ENCODE measurements around the gene CCL5. TPM values are rescaled to one million over a fixed set of nuclear protein-coding genes. Genes with fewer than 3 reads are reported as not detected.

The CCL5 gene
- total RNA-seq, 1 experiment from 2014 or later, result 0.17 TPM

- POLR2A ChIA-PET, result no interaction called here
- Mint-ChIP-seq H3K9me3 (peaks cover 63% of the 10 kb centered on the region), H3K4me3 (no peak overlapping the region), H3K27ac (no peak overlapping the region), H3K27me3 (ENCODE audit: low read depth) (peaks cover 14% of the 10 kb centered on the region), H3K36me3 (peaks cover 15% of the 10 kb centered on the region), H3K4me1 (no peaks in the 10 kb centered on the region)
- ATAC-seq (no peak), DNase-seq (ENCODE audit: low spot score) (no peak)
- CTCF ChIA-PET, result no interaction called here
- TF ChIP-seq JAZF1 (CRISPR knock-in tag; IDR thresholded peaks at IDR 0.05) (no peak), MAX (CRISPR knock-in tag; IDR thresholded peaks at IDR 0.05) (no peak), RORB (CRISPR knock-in tag; IDR thresholded peaks at IDR 0.05) (no peak), E2F5 (CRISPR knock-in tag; IDR thresholded peaks at IDR 0.05) (no peak), ZBTB21 (CRISPR knock-in tag; IDR thresholded peaks at IDR 0.05; ENCODE audit: borderline replicate concordance) (no peak), HMGXB4 (CRISPR knock-in tag; IDR thresholded peaks at IDR 0.05) (no peak), ZNF121 (CRISPR knock-in tag; IDR thresholded peaks at IDR 0.05) (no peak), NFATC4 (CRISPR knock-in tag; IDR thresholded peaks at IDR 0.05) (no peak), ZNF138 (CRISPR knock-in tag; conservative IDR thresholded peaks at IDR 0.05) (no peak)
- TF ChIP-seq, protein P1, sequence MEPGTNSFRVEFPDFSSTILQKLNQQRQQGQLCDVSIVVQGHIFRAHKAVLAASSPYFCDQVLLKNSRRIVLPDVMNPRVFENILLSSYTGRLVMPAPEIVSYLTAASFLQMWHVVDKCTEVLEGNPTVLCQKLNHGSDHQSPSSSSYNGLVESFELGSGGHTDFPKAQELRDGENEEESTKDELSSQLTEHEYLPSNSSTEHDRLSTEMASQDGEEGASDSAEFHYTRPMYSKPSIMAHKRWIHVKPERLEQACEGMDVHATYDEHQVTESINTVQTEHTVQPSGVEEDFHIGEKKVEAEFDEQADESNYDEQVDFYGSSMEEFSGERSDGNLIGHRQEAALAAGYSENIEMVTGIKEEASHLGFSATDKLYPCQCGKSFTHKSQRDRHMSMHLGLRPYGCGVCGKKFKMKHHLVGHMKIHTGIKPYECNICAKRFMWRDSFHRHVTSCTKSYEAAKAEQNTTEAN (CRISPR knock-in tag; IDR thresholded peaks at IDR 0.05), result no peak
Observed at GRCh38 chr17:35915153-35915964, 35.2 kb upstream of the CCL5 start.

GRCh38 chr17:35914354-35914753 lies 34.2 kb upstream of the CCL5 start:
- no peak overlapping the region for H3K27ac Mint-ChIP-seq
- DNase-seq (ENCODE audit: low spot score) (no peak), ATAC-seq (no peak)
- H3K4me3 Mint-ChIP-seq, result no peak overlapping the region
- TF ChIP-seq ZNF263 (CRISPR knock-in tag; IDR thresholded peaks at IDR 0.05; ENCODE audit: low read depth) (no peak), SOX15 (CRISPR knock-in tag; IDR thresholded peaks at IDR 0.05) (no peak), CDX4 (CRISPR knock-in tag; IDR thresholded peaks at IDR 0.05; ENCODE audit: borderline replicate concordance) (no peak), OVOL2 (CRISPR knock-in tag; IDR thresholded peaks at IDR 0.05; ENCODE audit: borderline replicate concordance) (no peak), ZNF425 (CRISPR knock-in tag; conservative IDR thresholded peaks at IDR 0.05) (no peak), SMAD4 (CRISPR knock-in tag; IDR thresholded peaks at IDR 0.05) (no peak), ZNF317 (CRISPR knock-in tag; IDR thresholded peaks at IDR 0.05; ENCODE audit: borderline replicate concordance, low read depth) (no peak), USF1 (CRISPR knock-in tag; IDR thresholded peaks at IDR 0.05) (no peak), NFATC4 (CRISPR knock-in tag; IDR thresholded peaks at IDR 0.05) (no peak), ZMAT4 (CRISPR knock-in tag; IDR thresholded peaks at IDR 0.05) (no peak), NR1H2 (CRISPR knock-in tag; IDR thresholded peaks at IDR 0.05) (no peak), MXD4 (CRISPR knock-in tag; IDR thresholded peaks at IDR 0.05; ENCODE audit: borderline replicate concordance) (no peak), NR3C1 (CRISPR knock-in tag; conservative IDR thresholded peaks at IDR 0.05; ENCODE audit: low read depth) (no peak), ZNF512 (CRISPR knock-in tag; IDR thresholded peaks at IDR 0.05; ENCODE audit: borderline replicate concordance) (no peak), GTF2I (CRISPR knock-in tag; conservative IDR thresholded peaks at IDR 0.05) (no peak)
- ChIA-PET POLR2A (no interaction called here), CTCF (interaction anchor here (1.4 kb wide), 1 partner anchor 55 kb away, joined by 4 read pairs; no protein-coding TSS in a partner anchor)
- peaks cover 15% of the 10 kb centered on the region for H3K36me3 Mint-ChIP-seq
- peaks cover 19% of the 10 kb centered on the region for H3K27me3 Mint-ChIP-seq (ENCODE audit: low read depth)
- H3K9me3 Mint-ChIP-seq, result peaks cover 72% of the 10 kb centered on the region
- H3K4me1 Mint-ChIP-seq, result no peaks in the 10 kb centered on the region
